Measurements from ENCODE around the gene CMTM4.
"Not testable (repeated sequence)": the region's sequence is repeated elsewhere in the genome, so short reads cannot be mapped to it uniquely, and the experiment has no call there.

CMTM4 gene

DNA sequence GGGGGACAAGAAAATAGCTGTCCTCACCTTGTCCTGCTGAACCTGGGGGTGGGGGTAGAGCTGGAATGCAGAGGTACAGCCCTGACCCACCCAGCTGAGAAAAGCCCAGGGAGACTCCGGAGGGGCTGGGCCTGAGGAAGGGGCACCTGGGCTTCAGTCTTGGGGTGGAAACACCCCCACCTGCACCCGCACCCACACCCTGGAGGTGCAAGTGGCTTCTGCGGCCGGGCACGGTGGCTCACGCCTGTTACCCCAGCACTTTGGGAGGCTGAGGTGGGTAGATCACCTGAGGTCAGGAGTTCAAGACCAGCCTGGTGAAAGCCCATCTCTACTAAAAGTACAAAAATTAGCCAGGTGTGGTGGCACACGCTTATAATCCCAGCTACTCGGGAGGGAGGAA, 84.6 kb downstream of the CMTM4 start:
- not testable (repeated sequence) for DNase-seq

DNA sequence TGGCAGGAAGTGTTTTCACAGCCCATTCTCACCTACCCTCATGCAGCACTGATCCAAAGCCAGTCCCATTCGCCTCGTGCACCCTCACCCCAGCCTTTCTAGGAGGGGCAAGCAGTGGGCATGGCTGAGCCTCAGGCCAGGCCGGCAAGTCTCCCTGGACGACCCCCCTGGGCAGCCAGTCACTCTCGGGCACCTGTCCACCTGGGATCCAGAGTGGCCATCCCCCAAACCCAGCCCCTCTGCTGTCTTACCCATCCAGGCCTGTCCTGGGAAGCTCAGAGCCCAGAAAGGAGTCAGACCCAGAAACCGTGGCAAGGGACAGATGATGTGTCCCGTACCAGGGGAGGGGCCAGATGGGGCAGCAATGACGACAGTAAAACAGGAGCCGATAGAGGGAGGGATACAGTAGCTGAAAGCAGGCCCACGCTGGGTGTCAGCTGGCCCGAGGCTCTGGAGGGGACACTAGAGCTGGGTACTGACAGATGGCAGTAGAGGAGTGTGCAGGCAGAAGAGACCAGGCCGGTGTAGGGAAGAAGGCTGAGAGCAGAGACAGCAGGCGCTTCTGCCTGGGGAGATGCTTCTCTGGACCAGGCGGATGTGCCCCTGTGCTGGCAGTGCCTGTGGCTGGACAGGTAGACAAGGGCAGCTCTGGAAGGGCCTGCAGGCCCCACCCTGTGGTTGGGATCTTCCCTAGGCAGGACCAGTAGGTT, 86.3 kb downstream of the CMTM4 start:
- no peak for DNase-seq

GRCh38 chr16:66609139-66609510, 87.4 kb downstream of the CMTM4 start:
- DNase-seq: no peak

DNA sequence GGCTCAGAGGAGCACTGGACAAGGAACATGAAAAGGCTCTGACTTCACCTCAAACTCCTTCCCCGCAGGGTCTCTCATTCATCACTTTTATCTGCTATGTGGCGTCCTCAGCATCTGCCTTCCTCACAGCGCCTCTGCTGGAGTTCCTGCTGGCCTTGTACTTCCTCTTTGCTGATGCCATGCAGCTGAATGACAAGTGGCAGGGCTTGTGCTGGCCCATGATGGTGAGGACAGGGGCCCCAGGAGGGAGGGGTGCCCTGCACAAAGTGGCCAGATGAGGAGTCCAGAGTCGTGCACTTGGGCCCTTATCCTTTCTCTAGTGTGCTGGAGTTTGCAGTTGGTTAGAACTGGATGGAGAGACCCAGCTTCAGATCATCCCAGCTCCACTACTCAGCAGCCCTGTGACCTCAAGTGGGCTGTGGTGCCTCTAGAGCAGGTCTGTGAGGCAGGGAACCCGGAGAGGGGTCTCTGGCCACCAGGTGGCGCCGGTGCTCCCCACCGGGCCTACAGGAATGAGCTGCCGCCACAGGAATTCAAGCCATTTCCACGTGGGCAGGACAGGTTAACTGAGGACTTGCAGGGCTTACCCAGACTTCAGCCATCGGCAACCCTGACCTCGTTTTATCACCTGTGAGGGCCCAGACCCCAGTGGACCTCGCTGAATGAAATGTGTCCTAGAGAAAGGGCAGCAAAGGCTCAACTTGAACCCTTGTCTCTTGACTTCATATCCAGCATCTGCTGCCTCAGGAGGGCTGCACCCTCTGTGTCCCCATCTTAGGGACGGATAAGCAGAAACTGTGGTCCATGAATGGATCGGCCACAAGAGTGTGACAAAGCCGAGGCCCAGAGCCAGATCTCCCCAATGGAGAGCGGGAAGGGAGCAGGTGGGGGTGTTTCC, 88.1 kb downstream of the CMTM4 start:
- peak; percentile 47 for DNase-seq

DNA sequence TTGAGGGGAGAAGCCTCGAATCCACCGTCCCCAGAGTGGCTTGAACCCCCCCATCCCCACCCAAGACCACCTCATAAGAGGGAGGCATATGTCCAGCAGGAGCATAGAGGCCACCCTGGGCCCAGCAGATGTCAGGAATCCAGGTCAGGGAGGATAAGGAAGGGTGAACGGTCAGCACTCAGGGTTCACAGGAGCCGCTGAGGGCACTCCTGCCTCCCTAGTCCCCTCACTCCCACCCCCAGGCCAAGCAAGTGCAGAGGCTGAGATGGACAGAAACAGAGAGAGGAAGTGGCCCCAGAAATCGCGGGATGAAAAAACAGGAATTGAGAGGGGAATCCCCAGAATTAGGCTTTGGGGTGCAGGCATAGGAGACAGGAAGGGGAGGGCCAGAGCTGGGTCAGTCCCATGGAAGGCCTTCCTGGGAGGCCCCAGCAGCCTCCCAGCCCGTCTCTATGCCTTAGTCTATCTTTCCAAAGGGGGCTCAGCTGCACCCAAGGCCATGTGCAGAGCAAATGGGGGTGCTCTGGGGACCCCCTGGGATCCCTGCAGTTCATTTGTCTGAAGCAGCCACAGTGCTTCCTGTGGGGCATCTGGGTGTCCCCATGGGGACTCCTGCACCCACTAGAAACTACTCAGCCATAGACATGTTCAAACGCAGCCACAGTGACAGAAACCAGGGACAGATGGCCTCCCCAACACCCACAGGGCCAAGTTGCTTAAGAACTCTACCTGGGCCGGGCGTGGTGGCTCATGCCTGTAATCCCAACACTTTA, 90.4 kb downstream of the CMTM4 start:
- no peak for DNase-seq

DNA sequence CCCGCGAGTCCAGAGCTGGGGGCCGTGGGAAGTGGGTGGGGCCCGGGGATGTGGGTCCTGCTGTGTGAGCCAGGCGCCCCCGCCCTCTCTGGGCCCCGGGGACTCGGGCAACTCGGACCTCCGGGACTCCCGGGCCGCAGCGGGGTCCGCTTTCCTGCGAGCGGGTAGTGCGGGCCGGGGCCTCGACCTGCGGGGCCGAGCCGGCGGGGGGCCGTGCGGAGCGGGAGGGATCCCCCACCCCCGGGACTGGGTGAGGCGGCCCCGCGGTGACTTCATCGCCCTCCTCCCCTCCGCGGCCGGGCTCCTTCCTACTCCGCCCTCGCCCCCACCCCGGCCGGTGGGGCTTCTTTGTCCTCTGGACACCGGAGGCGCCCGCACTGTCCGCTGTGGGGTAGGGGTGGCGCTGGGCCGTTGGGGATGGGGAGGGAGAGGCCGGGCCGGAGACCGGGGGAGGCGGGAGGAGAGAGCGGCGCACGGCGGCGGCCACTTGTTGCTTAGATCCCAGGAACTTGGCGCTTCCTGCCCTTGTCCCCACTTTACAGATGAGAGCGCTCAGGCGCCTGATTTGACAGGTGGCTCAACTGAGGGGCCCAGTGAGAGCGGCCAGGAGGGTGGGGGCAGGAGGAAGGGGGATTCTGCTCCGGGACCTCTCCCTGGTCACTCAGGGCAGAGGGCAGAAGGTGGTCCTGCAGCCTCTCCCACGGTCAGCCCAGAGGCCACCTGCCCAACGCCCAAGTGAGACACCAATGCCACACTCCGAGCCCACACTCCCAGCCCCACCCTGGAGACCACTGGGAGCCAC, 91.2 kb downstream of the CMTM4 start:
- no peak for DNase-seq

GRCh38 chr16:66604376-66605176, 92.0 kb downstream of the CMTM4 start, which contains the start of gene CMTM3:
Gene CMTM3, plus strand, starts transcription at chr16:66604704. Its CDS starts 102 bp downstream, at chr16:66604806.
- DNase-seq: peak; percentile 62

DNA sequence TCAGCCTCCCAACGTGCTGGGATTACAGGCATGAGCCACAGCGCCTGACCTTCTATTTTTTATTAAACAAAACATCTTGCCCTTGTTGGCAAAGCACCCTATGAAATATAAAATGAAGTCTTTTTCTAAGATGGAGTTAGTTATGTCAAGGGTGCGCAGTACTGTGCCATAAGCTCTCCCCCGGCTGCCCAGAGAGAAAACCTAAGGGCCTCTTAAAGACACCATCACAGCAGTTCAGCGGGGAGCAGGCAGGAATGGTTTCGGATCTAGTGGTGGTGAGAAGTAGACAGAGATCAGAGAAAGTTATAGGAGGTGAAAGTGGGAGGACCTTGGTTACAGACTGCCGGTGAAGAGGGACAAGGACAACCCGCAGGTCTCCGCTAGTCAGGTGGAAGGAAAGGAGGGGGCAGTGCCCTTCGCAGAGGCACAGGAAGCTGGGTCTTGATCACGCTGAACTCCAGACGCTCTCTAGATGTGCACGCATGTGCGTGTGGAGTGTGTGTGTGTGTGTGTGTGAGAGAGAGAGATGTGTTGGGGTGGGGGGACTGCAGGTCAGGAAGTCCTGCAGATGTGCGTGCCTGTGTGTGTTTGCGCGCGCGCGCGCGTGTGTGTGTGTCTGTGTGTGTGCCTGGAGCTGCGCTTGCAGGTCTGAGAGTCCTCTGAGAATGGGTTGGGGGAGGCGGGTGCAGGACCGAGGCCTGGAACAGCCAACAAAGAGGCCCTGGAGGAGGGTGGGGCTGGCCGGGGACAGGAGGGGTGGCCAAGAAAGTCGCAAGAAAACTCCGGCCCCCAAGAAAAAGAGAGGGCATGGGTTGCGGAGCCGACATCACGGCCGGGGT, 92.8 kb downstream of the CMTM4 start:
- DNase-seq: peak; percentile 62

GRCh38 chr16:66601471-66601870, 95.1 kb downstream of the CMTM4 start:
- DNase-seq: no peak

- no peak for DNase-seq
Observed at GRCh38 chr16:66600477-66600876, 96.1 kb downstream of the CMTM4 start.

GRCh38 chr16:66599726-66600125, 96.8 kb downstream of the CMTM4 start:
- DNase-seq: no peak

GRCh38 chr16:66598111-66598510, 98.4 kb downstream of the CMTM4 start:
- no peak for DNase-seq

GRCh38 chr16:66596986-66597848, 99.3 kb downstream of the CMTM4 start:
- DNase-seq: no peak

GRCh38 chr16:66596559-66596958, 100.0 kb downstream of the CMTM4 start:
- DNase-seq: not testable (repeated sequence)

GRCh38 chr16:66594739-66595138, 101.8 kb downstream of the CMTM4 start:
- no peak for DNase-seq

DNA sequence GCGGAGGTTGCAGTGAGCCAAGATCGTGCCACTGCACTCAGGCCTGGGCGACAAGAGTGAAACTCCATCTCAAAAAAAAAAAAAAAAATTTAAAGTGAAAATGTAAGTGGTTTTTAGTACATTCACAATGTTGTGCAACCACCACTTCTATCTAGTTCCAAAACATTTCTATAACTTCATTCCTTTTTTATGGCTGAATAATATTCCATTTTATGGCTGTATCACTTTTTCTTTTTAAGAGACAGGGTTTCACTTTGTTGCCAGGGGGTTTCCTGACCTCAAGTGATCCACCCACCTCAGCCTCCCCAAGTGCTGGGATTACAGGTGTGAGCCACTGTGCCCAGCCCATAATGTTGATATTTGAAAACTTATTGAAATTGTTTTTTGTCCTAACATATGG, 103.7 kb downstream of the CMTM4 start:
- DNase-seq: no peak

DNA sequence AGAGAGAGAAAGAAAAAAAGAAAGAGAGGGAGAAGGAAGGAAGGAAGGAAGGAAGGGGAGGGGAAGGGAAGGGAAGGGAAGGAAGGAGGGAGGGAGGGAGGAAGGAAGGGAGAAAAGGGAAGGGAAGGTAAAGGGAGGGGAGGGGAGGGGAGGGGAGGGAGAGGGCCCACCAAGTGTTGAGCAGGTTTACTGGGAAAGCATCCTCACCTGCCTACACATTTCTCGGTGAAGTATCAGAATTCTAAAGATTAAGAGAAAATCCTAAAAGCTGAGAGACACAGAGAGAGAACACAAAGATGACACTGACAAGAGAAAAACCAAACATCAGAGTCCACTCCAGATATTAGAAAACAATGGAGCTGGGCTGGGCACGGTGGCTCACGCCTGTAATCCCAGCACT, 104.3 kb downstream of the CMTM4 start:
- no peak for DNase-seq

DNA sequence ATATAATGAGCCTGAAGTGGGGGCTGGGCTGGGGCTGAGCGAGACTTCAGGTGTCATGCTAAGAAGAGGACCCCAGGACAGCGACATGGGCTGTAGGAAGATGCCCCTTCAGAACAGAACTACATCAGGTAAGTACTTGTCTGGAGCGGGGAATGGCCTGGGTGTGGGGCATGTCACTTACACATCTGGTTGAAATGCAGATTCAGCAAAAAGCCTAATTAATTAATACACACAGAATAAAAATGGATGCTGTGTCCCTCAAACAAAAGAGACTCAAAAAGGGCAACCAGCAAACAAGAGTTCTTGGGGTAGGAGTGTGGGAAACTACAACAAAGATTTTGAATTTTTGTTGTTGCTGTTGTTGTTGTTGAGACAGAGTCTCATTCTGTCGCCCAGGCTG, 105.5 kb downstream of the CMTM4 start:
- no peak for DNase-seq

GRCh38 chr16:66590322-66590721, 106.2 kb downstream of the CMTM4 start:
- DNase-seq: no peak

Data from NCI-H2227 treated with DMSO at 0.1 percent for 48 hours (cell line).